ENCODE measurements around the gene MICA.
"Not testable (repeated sequence)": the region's sequence is repeated elsewhere in the genome, so short reads cannot be mapped to it uniquely, and the experiment has no call there.

MICA gene

GRCh38 chr6:31414771-31415265, 11.4 kb downstream of the MICA start:
- Histone ChIP-seq H3K36me3 (ENCODE audit: control insufficient read depth in 1 of 2, insufficient read depth in 2 of 2, low read length in 2 of 2) (peaks cover 30 to 45% of the 10 kb centered on the region in 2 donors), H3K27me3 (ENCODE audit: low read depth, low read length) (no peaks in the 10 kb centered on the region), H3K4me1 (ENCODE audit: control insufficient read depth in 1 of 2, insufficient read depth in 2 of 2, low read length in 2 of 2) (no peaks in the 10 kb centered on the region), H3K27ac (ENCODE audit: low read length) (no peak overlapping the region), H3K4me3 (ENCODE audit: low read depth in 1 of 2, low read length in 2 of 2) (no peak overlapping the region), H3K9me3 (ENCODE audit: control insufficient read depth in 1 of 2, low read length in 2 of 2) (no peaks in the 10 kb centered on the region)

- no peak overlapping the region for H3K4me3 ChIP-seq (ENCODE audit: low read depth in 1 of 2, low read length in 2 of 2)
- H3K27me3 ChIP-seq (ENCODE audit: low read depth, low read length): no peaks in the 10 kb centered on the region
- H3K27ac ChIP-seq (ENCODE audit: low read length): no peak overlapping the region
- H3K36me3 ChIP-seq (ENCODE audit: control insufficient read depth in 1 of 2, insufficient read depth in 2 of 2, low read length in 2 of 2): peaks cover 25 to 39% of the 10 kb centered on the region in 2 donors
- no peaks in the 10 kb centered on the region for H3K4me1 ChIP-seq (ENCODE audit: control insufficient read depth in 1 of 2, insufficient read depth in 2 of 2, low read length in 2 of 2)
- H3K9me3 ChIP-seq (ENCODE audit: control insufficient read depth in 1 of 2, low read length in 2 of 2): no peaks in the 10 kb centered on the region
Measured at GRCh38 chr6:31416394-31417014, 13.1 kb downstream of the MICA start.

- H3K27me3 ChIP-seq (ENCODE audit: low read depth, low read length): no peaks in the 10 kb centered on the region
- peaks cover 12 to 24% of the 10 kb centered on the region in 2 donors for H3K36me3 ChIP-seq (ENCODE audit: control insufficient read depth in 1 of 2, insufficient read depth in 2 of 2, low read length in 2 of 2)
- H3K27ac ChIP-seq (ENCODE audit: low read length): no peak overlapping the region
- no peaks in the 10 kb centered on the region for H3K4me1 ChIP-seq (ENCODE audit: control insufficient read depth in 1 of 2, insufficient read depth in 2 of 2, low read length in 2 of 2)
- H3K4me3 ChIP-seq (ENCODE audit: low read depth in 1 of 2, low read length in 2 of 2): no peak overlapping the region
- H3K9me3 ChIP-seq (ENCODE audit: control insufficient read depth in 1 of 2, low read length in 2 of 2): no peaks in the 10 kb centered on the region
Measured at GRCh38 chr6:31418251-31418650, 14.9 kb downstream of the MICA start.

GRCh38 chr6:31419842-31420241, 16.4 kb downstream of the MICA start:
- H3K27ac ChIP-seq (ENCODE audit: low read length): no peak overlapping the region
- H3K36me3 ChIP-seq (ENCODE audit: control insufficient read depth in 1 of 2, insufficient read depth in 2 of 2, low read length in 2 of 2): peaks cover 6 to 11% of the 10 kb centered on the region in 2 donors
- H3K4me1 ChIP-seq (ENCODE audit: control insufficient read depth in 1 of 2, insufficient read depth in 2 of 2, low read length in 2 of 2): no peaks in the 10 kb centered on the region
- H3K9me3 ChIP-seq (ENCODE audit: control insufficient read depth in 1 of 2, low read length in 2 of 2): no peaks in the 10 kb centered on the region
- H3K4me3 ChIP-seq (ENCODE audit: low read depth in 1 of 2, low read length in 2 of 2): no peak overlapping the region
- H3K27me3 ChIP-seq (ENCODE audit: low read depth, low read length): no peaks in the 10 kb centered on the region

GRCh38 chr6:31420546-31420945, 17.2 kb downstream of the MICA start:
- Histone ChIP-seq H3K4me3 (ENCODE audit: low read depth in 1 of 2, low read length in 2 of 2) (no peak overlapping the region), H3K27ac (ENCODE audit: low read length) (no peak overlapping the region), H3K9me3 (ENCODE audit: control insufficient read depth in 1 of 2, low read length in 2 of 2) (no peaks in the 10 kb centered on the region), H3K36me3 (ENCODE audit: control insufficient read depth in 1 of 2, insufficient read depth in 2 of 2, low read length in 2 of 2) (peaks cover 6 to 8% of the 10 kb centered on the region in 2 donors), H3K4me1 (ENCODE audit: control insufficient read depth in 1 of 2, insufficient read depth in 2 of 2, low read length in 2 of 2) (no peaks in the 10 kb centered on the region), H3K27me3 (ENCODE audit: low read depth, low read length) (no peaks in the 10 kb centered on the region)

GRCh38 chr6:31422587-31422986, 19.2 kb downstream of the MICA start:
- H3K27me3 ChIP-seq (ENCODE audit: low read depth, low read length): no peaks in the 10 kb centered on the region
- no peaks in the 10 kb centered on the region for H3K4me1 ChIP-seq (ENCODE audit: control insufficient read depth in 1 of 2, insufficient read depth in 2 of 2, low read length in 2 of 2)
- H3K4me3 ChIP-seq (ENCODE audit: low read depth in 1 of 2, low read length in 2 of 2): no peak overlapping the region
- H3K36me3 ChIP-seq (ENCODE audit: control insufficient read depth in 1 of 2, insufficient read depth in 2 of 2, low read length in 2 of 2): no peaks in the 10 kb centered on the region
- H3K9me3 ChIP-seq (ENCODE audit: control insufficient read depth in 1 of 2, low read length in 2 of 2): no peaks in the 10 kb centered on the region
- no peak overlapping the region for H3K27ac ChIP-seq (ENCODE audit: low read length)

GRCh38 chr6:31423550-31423949, 20.2 kb downstream of the MICA start:
- H3K4me1 ChIP-seq (ENCODE audit: control insufficient read depth in 1 of 2, insufficient read depth in 2 of 2, low read length in 2 of 2): no peaks in the 10 kb centered on the region
- no peak overlapping the region for H3K4me3 ChIP-seq (ENCODE audit: low read depth in 1 of 2, low read length in 2 of 2)
- H3K9me3 ChIP-seq (ENCODE audit: control insufficient read depth in 1 of 2, low read length in 2 of 2): no peaks in the 10 kb centered on the region
- no peaks in the 10 kb centered on the region for H3K36me3 ChIP-seq (ENCODE audit: control insufficient read depth in 1 of 2, insufficient read depth in 2 of 2, low read length in 2 of 2)
- no peak overlapping the region for H3K27ac ChIP-seq (ENCODE audit: low read length)
- H3K27me3 ChIP-seq (ENCODE audit: low read depth, low read length): no peaks in the 10 kb centered on the region

- Histone ChIP-seq H3K9me3 (ENCODE audit: control insufficient read depth in 1 of 2, low read length in 2 of 2) (no peaks in the 10 kb centered on the region), H3K27me3 (ENCODE audit: low read depth, low read length) (no peaks in the 10 kb centered on the region), H3K27ac (ENCODE audit: low read length) (no peak overlapping the region), H3K36me3 (ENCODE audit: control insufficient read depth in 1 of 2, insufficient read depth in 2 of 2, low read length in 2 of 2) (no peaks in the 10 kb centered on the region), H3K4me3 (ENCODE audit: low read depth in 1 of 2, low read length in 2 of 2) (no peak overlapping the region), H3K4me1 (ENCODE audit: control insufficient read depth in 1 of 2, insufficient read depth in 2 of 2, low read length in 2 of 2) (no peaks in the 10 kb centered on the region)
Measured at GRCh38 chr6:31426395-31427354, 23.3 kb downstream of the MICA start.

- H3K27me3 ChIP-seq (ENCODE audit: low read depth, low read length): no peaks in the 10 kb centered on the region
- H3K4me3 ChIP-seq (ENCODE audit: low read depth in 1 of 2, low read length in 2 of 2): no peak overlapping the region
- no peaks in the 10 kb centered on the region for H3K4me1 ChIP-seq (ENCODE audit: control insufficient read depth in 1 of 2, insufficient read depth in 2 of 2, low read length in 2 of 2)
- no peaks in the 10 kb centered on the region for H3K36me3 ChIP-seq (ENCODE audit: control insufficient read depth in 1 of 2, insufficient read depth in 2 of 2, low read length in 2 of 2)
- no peak overlapping the region for H3K27ac ChIP-seq (ENCODE audit: low read length)
- H3K9me3 ChIP-seq (ENCODE audit: control insufficient read depth in 1 of 2, low read length in 2 of 2): no peaks in the 10 kb centered on the region
Measured at GRCh38 chr6:31430449-31430848, 27.1 kb downstream of the MICA start.

GRCh38 chr6:31435051-31435450, 31.7 kb downstream of the MICA start:
- H3K4me1 ChIP-seq (ENCODE audit: control insufficient read depth in 1 of 2, insufficient read depth in 2 of 2, low read length in 2 of 2); H3K4me3 ChIP-seq (ENCODE audit: low read depth in 1 of 2, low read length in 2 of 2); H3K27me3 ChIP-seq (ENCODE audit: low read depth, low read length); H3K36me3 ChIP-seq (ENCODE audit: control insufficient read depth in 1 of 2, insufficient read depth in 2 of 2, low read length in 2 of 2); H3K9me3 ChIP-seq (ENCODE audit: control insufficient read depth in 1 of 2, low read length in 2 of 2); H3K27ac ChIP-seq (ENCODE audit: low read length): not testable (repeated sequence)

- H3K4me3 ChIP-seq (ENCODE audit: low read depth in 1 of 2, low read length in 2 of 2): no peak overlapping the region
- H3K27me3 ChIP-seq (ENCODE audit: low read depth, low read length): peaks cover 4% of the 10 kb centered on the region
- peaks cover 0 to 7% of the 10 kb centered on the region in 2 donors for H3K9me3 ChIP-seq (ENCODE audit: control insufficient read depth in 1 of 2, low read length in 2 of 2)
- no peak overlapping the region for H3K27ac ChIP-seq (ENCODE audit: low read length)
- peaks cover 0 to 8% of the 10 kb centered on the region in 2 donors for H3K4me1 ChIP-seq (ENCODE audit: control insufficient read depth in 1 of 2, insufficient read depth in 2 of 2, low read length in 2 of 2)
- no peaks in the 10 kb centered on the region for H3K36me3 ChIP-seq (ENCODE audit: control insufficient read depth in 1 of 2, insufficient read depth in 2 of 2, low read length in 2 of 2)
Measured at GRCh38 chr6:31438222-31438621, 34.8 kb downstream of the MICA start.

Measured in muscle layer of duodenum (tissue), 2 donors.